Skeletal muscle tissue (tissue), 4 donors: Measurements from ENCODE around the gene FGF7. TPM values are rescaled to one million over a fixed set of nuclear protein-coding genes. Genes with fewer than 3 reads are reported as not detected.
"Not testable (repeated sequence)": the region's sequence is repeated elsewhere in the genome, so short reads cannot be mapped to it uniquely, and the experiment has no call there.

Experiments used
- H3K27ac ChIP-seq: one replicate; pipeline ENCODE4 v1.7.0; 2013; ENCODE audit warnings: mild to moderate bottlenecking, low read depth, low read length, inconsistent platforms
- H3K27me3 ChIP-seq, 3 donors: one replicate each; pipeline ENCODE4 v1.7.0; 2013; ENCODE audit warnings: low read length in 3 of 3; ENCODE audit not compliant: control insufficient read depth in 3 of 3, insufficient read depth in 3 of 3
- H3K36me3 ChIP-seq, 3 donors: one replicate each; pipeline ENCODE4 v1.7.0; 2013; ENCODE audit warnings: low read length in 3 of 3; ENCODE audit not compliant: control insufficient read depth in 3 of 3, insufficient read depth in 3 of 3
- H3K4me1 ChIP-seq, 3 donors: one replicate each; pipeline ENCODE4 v1.7.0; 2013; ENCODE audit warnings: low read length in 3 of 3, mild to moderate bottlenecking in 3 of 3; ENCODE audit not compliant: control insufficient read depth in 3 of 3, insufficient read depth in 3 of 3
- H3K4me3 ChIP-seq, 3 donors: one replicate each; pipeline ENCODE4 v1.7.0; 2013; ENCODE audit warnings: low read length in 3 of 3
- H3K9ac ChIP-seq, 3 donors: one replicate each; pipeline ENCODE4 v1.7.0; 2013; ENCODE audit warnings: low read length in 3 of 3, mild to moderate bottlenecking in 3 of 3, moderate library complexity in 2 of 3, low read depth in 1 of 3
- H3K9me3 ChIP-seq, 3 donors: one replicate each; pipeline ENCODE4 v1.7.0; 2013; ENCODE audit warnings: low read length in 3 of 3; ENCODE audit not compliant: control insufficient read depth in 3 of 3
- total RNA-seq: library from RNA; depleted of rRNA; stranded (reverse); fragments of >200 nt; gene quantifications from one replicate; pipeline ENCODE4 v1.2.3, GENCODE V29; 2014
- donor health status: Osteomylitis.

Gene FGF7
- 7.3 TPM for total RNA-seq

- peak within 1 kb of the TSS; percentile 9 for H3K27ac ChIP-seq
- H3K9ac ChIP-seq, result peak within 1 kb of the TSS; percentile 52 to 67 (median 54)
- H3K9me3 ChIP-seq, result no peaks in the 10 kb centered on the region
- H3K36me3 ChIP-seq, result no peaks in the 10 kb centered on the region
- peak within 1 kb of the TSS; percentile 45 to 77 (median 57) for H3K4me3 ChIP-seq
- H3K27me3 ChIP-seq, result no peaks in the 10 kb centered on the region
- no peaks in the 10 kb centered on the region for H3K4me1 ChIP-seq
Observed at GRCh38 chr15:49423021-49423420, at the start of gene FGF7. Gene FGF7, plus strand, starts transcription at chr15:49423242. Its CDS starts 1,056 bp downstream, at chr15:49424298.

DNA sequence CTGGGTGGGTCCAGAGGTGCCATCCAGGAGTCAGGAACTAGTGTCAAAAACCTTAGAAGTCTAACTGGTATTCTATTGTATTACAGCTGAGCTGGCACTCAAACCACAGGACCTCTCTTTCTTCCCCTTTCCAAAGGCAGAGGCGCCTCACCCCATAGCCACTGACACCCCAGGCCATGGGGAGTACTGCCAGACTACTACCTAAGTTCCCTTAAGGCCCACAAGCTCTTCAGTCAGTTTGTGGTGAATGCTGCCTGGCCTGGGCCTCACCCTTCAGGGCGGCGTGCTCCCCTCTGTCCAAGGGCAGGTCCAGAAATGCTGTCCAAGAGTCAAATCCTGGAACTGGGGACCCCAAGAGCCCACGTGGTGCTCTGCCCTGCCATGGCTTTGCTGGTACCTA is 43.0 kb upstream of the FGF7 start:
- no peaks in the 10 kb centered on the region for H3K27me3 ChIP-seq
- H3K4me1 ChIP-seq, result no peaks in the 10 kb centered on the region
- no peak overlapping the region for H3K4me3 ChIP-seq
- no peaks in the 10 kb centered on the region for H3K9me3 ChIP-seq
- H3K27ac ChIP-seq, result no peak overlapping the region
- H3K9ac ChIP-seq, result no peak overlapping the region
- no peaks in the 10 kb centered on the region for H3K36me3 ChIP-seq

- H3K4me3 ChIP-seq, result no peak overlapping the region
- H3K36me3 ChIP-seq, result no peaks in the 10 kb centered on the region
- no peaks in the 10 kb centered on the region for H3K4me1 ChIP-seq
- no peaks in the 10 kb centered on the region for H3K27me3 ChIP-seq
- H3K9me3 ChIP-seq, result no peaks in the 10 kb centered on the region
- H3K27ac ChIP-seq, result no peak overlapping the region
- H3K9ac ChIP-seq, result no peak overlapping the region
Observed at GRCh38 chr15:49380912-49381311, 42.1 kb upstream of the FGF7 start.

- no peak overlapping the region for H3K9ac ChIP-seq
- no peaks in the 10 kb centered on the region for H3K9me3 ChIP-seq
- no peaks in the 10 kb centered on the region for H3K4me1 ChIP-seq
- H3K36me3 ChIP-seq, result no peaks in the 10 kb centered on the region
- no peak overlapping the region for H3K27ac ChIP-seq
- no peak overlapping the region for H3K4me3 ChIP-seq
- no peaks in the 10 kb centered on the region for H3K27me3 ChIP-seq
Observed at GRCh38 chr15:49382394-49382793, 40.6 kb upstream of the FGF7 start.

GRCh38 chr15:49383266-49383665 is 39.8 kb upstream of the FGF7 start:
- Histone ChIP-seq H3K36me3 (no peaks in the 10 kb centered on the region), H3K27ac (no peak overlapping the region)

GRCh38 chr15:49387471-49387870 is 35.6 kb upstream of the FGF7 start:
- Histone ChIP-seq H3K27ac (no peak overlapping the region), H3K4me1 (no peaks in the 10 kb centered on the region), H3K9ac (no peak overlapping the region), H3K36me3 (no peaks in the 10 kb centered on the region), H3K9me3 (no peaks in the 10 kb centered on the region), H3K4me3 (no peak overlapping the region), H3K27me3 (no peaks in the 10 kb centered on the region)

More at GRCh38 chr15:49383266-49383665, 39.8 kb upstream of the FGF7 start:
- Histone ChIP-seq H3K27me3 (no peaks in the 10 kb centered on the region), H3K9me3 (no peaks in the 10 kb centered on the region), H3K9ac (no peak overlapping the region), H3K4me3 (no peak overlapping the region), H3K4me1 (no peaks in the 10 kb centered on the region)

DNA sequence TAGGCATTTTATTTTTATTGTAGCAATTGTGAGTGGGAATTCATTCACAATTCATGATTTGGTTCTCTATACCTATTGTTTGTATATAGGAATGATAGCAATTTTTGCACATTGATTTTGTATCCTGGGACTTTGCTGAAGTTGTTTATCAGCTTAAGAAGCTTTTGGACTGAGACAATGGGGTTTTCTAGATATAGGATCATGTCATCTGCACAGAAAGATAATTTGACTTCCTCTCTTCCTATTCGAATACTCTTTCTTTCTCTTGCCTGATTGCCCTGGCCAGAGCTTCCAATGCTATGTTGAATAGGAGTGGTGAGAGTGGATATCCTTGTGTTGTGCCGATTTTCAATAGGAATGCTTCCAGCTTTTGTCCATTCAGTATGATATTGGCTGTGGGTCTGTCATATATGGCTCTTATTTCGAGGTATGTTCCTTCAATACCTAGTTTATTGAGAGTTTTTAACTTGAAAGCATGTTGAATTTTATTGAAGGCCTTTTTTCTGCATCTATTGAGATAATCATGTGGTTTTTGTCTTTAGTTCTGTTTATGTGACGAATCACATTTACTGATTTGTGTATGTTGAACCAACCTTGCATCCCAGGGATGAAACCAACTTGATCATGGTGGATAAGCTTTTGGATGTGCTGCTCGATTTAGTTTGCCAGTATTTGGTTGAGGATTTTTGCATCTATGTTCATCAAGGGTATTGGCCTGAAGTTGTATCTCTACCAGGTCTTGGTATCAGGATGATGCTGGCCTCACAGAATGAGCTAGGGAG is 20.3 kb upstream of the FGF7 start:
- H3K4me1 ChIP-seq, H3K9ac ChIP-seq, H3K9me3 ChIP-seq, H3K36me3 ChIP-seq, H3K4me3 ChIP-seq, H3K27ac ChIP-seq, H3K27me3 ChIP-seq: not testable (repeated sequence)

DNA sequence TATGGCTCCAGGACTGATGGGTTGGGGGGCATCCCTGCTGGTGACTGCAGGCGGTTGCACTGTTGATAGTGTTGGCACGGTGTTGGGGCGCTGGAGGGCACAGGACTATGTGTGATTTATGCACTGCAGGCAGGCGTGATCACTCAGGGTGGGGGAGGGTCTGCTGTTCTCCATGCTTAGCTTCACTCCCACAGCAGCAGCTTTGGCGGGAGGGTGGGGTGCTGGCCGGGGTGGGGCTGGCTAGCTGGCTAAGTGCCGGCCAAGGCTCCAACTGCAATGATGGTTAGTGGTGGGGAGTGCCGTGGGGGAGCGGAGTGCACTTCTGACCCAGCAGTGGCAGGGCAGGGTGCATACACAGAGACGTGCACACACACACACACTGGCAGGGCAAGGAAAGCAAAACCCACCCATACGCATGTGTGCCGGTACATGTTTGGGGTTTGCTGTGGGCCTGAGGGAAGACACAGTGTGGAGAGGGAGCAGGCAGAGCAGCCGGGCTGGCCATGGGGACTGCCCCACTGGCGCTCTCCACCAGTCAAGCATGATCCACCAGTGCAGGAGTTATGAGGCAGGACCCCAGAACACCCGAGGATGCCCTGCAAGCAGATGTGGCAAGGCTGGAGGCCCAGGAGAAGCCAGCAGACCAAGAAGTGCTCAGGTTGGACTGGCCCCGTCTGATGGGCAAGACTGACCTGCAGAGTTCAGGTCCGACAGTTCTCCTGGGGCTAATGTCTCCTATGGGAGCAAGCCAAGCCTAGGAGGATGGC is 16.5 kb upstream of the FGF7 start:
- H3K4me1 ChIP-seq, result no peaks in the 10 kb centered on the region
- no peak overlapping the region for H3K4me3 ChIP-seq
- H3K9me3 ChIP-seq, result no peaks in the 10 kb centered on the region
- H3K27ac ChIP-seq, result no peak overlapping the region
- H3K27me3 ChIP-seq, result no peaks in the 10 kb centered on the region
- H3K36me3 ChIP-seq, result no peaks in the 10 kb centered on the region
- H3K9ac ChIP-seq, result no peak overlapping the region

GRCh38 chr15:49410641-49411040 is 12.4 kb upstream of the FGF7 start:
- H3K4me1 ChIP-seq, result no peaks in the 10 kb centered on the region
- no peaks in the 10 kb centered on the region for H3K36me3 ChIP-seq
- no peak overlapping the region for H3K27ac ChIP-seq
- H3K4me3 ChIP-seq, result no peak overlapping the region
- H3K9ac ChIP-seq, result no peak overlapping the region
- no peaks in the 10 kb centered on the region for H3K9me3 ChIP-seq
- no peaks in the 10 kb centered on the region for H3K27me3 ChIP-seq

DNA sequence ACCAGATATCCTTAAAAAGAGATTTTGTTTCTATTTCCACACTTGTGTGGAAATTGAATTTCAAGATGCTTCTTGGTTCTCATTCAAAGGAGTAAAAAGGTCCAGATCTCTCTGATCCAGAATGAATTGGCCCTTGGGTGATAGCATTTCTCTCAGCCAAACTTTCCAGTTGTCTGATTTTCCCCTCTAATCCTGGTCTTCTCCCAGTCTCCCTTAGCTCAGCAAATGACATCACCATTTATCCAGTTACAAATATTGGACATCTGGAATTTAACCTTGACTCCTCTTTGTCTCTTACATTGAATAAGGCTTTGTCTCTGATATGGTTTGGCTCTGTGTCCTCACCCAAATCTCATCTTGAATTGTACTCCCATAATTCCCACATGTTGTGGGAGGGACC is 10.2 kb upstream of the FGF7 start:
- no peaks in the 10 kb centered on the region for H3K36me3 ChIP-seq
- H3K4me3 ChIP-seq, result no peak overlapping the region
- H3K4me1 ChIP-seq, result no peaks in the 10 kb centered on the region
- no peak overlapping the region for H3K27ac ChIP-seq
- H3K27me3 ChIP-seq, result no peaks in the 10 kb centered on the region
- H3K9ac ChIP-seq, result no peak overlapping the region
- H3K9me3 ChIP-seq, result no peaks in the 10 kb centered on the region
